Embryonic facial prominence (tissue), 1 donor: ENCODE results near the gene STK16.
A peak's percentile ranks its signal among the peaks of the same experiment; 100 is the strongest.

Source experiments
- DNase-seq: peaks from one replicate; pipeline ENCODE4 v3.0.0-alpha.2; 2016; ENCODE audit errors: extremely low spot score

Gene STK16

GRCh38 chr2:219213486-219214071 is 31.7 kb upstream of the STK16 start:
- DNase-seq, result no peak

- no peak for DNase-seq
Measured at GRCh38 chr2:219214141-219214540, 31.1 kb upstream of the STK16 start.

DNA sequence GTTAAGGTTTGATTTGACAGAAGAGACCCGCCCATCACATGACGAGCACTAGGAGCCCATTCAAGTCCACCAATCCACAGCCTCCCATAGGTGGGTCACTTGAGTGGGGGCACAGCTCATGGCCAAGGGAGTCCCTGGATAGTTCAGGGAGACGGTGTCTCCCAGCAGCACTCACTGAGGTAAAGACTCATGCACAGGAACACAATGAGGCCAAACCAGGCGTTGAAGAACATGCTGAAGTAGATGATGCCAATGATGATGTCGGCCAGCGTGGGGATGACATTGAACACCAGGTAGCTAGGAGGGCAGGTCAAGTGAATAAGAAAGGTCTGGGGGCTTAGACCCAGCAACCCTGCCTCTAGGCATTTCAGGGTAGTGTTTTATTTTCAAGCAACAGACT is 30.5 kb upstream of the STK16 start:
- no peak for DNase-seq

DNA sequence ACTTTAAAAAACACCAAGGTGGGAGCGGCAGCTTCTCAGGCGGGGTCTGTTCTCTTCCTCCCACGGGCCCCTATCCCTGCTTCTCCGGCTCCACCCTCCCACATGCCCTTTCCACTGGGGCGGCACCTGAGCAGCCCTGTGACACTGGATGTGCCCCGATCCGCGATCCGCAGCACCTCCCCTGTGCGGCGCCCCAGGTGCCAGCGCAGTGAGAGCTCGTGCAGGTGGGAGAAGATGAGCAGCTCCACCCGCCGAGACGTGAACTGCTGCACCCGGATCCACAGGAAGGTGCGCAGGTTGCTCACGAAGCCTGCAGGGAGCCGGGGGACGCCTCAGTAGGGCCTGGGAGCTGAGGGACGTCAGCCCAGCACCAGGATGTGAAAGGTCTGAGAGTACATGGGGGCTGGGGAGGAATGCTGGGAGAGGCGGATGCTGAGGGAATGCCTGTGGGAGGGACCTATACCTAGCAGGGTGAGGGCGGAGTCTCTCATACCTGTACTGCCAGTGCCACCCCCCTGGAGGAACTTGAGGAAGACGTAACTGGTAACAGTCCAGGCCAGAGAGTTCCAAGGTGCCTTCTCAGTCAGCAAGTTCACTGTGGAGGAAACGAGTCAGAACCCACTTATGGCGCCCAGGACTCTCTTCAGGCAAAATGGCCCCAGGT is 29.3 kb upstream of the STK16 start:
- DNase-seq, result no peak

DNA sequence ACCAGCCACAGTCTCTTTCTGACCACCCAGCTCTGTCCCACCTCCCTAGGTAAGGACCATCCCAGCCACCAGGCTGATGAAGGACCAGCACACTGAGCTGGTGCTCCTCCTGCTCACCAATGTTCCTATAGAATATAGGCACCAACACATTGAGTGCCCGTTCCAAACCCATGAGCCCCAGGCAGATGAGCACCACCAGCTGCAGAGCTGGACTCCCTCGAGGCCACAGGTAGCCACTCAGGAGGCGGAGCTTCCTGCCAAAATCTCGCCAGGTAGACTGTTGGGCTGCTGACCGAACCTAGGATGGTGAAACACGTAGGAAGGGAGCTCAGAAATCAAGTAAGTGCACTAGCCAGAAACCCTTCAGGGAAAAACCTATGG is 28.8 kb upstream of the STK16 start:
- DNase-seq, result no peak

GRCh38 chr2:219218217-219218731 is 27.0 kb upstream of the STK16 start:
- DNase-seq, result no peak

- DNase-seq, result peak; percentile 91
Measured at GRCh38 chr2:219218732-219219701, 26.3 kb upstream of the STK16 start, which contains the start of gene ABCB6. ABCB6 (minus strand) TSS chr2:219218958; CDS start chr2:219218673, 285 bp downstream.

DNA sequence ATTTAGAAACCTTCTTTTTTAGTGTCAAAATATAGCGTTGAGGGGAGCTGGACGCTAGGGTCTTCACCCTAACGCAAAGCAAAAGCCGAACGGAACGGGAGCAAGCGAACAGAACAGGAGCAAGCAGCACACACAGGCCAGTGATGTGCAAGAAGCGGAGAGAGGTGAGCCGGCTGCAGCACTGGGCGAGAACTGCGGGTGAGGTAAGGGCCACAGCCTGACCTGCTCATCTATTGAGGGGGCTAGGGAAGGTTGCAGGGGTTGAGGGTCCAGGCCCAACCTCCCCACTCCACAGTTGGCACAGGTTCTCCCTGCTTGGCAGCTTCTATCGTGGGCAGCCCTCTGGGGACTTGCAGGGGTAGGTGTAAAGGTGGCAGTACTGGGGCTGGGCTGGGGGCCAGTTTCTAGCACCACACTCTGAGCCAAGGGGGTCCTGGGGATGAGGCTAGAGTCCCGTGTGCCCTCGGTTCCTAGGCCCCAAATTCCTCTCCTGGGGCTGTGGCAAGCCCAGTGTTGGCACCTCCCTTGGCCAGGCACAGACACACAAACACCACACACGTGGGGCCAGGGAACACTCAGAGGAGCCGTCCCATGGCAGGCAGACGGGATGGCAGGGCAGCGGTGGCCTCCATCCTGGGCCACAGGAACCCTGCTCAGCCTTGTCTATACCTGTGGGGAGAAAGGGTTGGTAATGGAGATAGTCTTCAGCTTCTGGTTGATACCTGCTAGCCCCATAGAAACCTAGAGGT is 25.3 kb upstream of the STK16 start:
- no peak for DNase-seq

DNA sequence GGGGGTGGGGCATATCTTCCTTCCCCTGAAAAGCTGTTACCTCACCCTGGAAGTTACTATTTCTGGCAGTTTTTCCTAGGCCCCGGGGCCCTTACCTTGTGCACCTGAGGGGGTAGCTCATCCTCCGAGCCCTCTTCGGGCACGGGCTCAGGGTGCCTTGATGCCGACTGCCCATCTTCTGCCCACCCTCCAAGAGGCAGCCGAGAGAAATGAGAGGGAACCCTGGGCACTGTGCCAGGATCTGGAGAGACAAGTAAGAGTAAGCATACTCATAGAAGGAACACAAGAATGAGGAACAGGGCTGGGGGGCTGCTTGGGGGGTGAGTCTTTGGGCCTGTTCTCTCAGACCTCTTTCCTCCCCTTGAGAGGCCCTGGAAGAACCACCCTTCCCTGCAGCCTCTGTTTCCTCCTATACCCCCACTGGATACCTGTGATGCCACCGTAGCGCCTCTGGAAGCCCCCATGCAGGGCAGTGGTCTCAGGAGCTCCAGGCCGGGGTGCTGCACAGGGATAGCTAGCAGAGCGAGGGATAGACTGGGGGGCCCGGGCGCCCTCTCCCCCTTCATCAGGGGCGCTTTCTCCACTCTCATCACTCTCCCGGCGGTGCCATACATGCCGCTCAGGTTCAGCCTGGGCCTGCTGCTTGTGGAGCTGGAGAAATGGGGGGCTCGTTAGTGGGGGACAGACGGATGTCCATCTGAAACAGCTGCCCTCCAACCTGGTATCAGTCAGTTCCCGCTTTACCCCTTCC is 24.5 kb upstream of the STK16 start:
- no peak for DNase-seq

DNA sequence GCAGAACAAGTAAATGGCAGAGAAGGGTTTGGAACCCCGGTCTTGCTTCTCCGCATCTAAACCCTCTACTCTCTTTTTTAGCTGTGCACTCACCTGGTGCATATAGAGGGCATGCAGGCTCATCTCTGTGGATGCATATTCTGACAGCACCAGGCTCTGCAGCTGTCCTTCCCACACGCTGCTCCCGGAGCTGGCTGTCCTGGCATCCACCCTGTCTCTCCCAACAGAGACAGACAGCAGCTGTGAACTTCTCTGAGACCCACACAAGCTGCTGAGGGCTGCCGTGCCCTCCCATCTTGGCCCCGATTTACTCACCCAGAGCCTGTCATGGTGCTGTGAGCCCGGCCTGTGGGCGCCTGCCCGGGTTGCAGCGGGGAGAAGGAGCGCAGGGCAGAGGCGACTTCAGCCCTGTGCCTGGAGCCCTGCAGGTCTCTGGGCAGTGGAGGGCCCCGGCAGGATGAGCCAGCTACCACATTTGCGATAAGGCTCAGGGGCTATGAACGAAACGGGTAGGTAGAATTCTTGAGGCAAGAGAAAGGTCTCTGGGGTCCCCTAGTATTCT is 23.2 kb upstream of the STK16 start:
- no peak for DNase-seq

- no peak for DNase-seq
Measured at GRCh38 chr2:219223831-219224610, 21.3 kb upstream of the STK16 start.

GRCh38 chr2:219225350-219225749 is 19.9 kb upstream of the STK16 start:
- DNase-seq, result no peak

- no peak for DNase-seq
Measured at GRCh38 chr2:219228041-219228910, 17.0 kb upstream of the STK16 start.

DNA sequence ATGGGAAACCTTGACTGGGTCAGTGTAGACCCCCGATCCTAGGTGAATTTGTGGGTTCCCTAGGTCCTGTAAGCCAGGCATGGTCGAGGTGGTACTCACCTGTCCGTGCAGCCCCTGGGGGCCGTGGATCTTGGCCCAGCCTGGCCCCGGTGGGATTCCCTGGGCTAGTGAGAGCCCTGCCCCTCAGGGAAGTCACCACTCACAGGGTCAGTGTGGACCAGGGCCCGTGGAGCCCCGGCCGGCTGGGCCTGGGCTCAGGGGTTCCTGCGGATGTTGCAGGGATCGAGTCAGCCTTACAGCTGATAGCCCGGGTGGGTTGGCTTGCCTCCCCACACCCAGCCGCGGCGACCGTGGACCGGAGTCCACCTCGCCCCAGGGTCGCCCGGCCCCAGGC is 16.4 kb upstream of the STK16 start:
- no peak for DNase-seq

DNA sequence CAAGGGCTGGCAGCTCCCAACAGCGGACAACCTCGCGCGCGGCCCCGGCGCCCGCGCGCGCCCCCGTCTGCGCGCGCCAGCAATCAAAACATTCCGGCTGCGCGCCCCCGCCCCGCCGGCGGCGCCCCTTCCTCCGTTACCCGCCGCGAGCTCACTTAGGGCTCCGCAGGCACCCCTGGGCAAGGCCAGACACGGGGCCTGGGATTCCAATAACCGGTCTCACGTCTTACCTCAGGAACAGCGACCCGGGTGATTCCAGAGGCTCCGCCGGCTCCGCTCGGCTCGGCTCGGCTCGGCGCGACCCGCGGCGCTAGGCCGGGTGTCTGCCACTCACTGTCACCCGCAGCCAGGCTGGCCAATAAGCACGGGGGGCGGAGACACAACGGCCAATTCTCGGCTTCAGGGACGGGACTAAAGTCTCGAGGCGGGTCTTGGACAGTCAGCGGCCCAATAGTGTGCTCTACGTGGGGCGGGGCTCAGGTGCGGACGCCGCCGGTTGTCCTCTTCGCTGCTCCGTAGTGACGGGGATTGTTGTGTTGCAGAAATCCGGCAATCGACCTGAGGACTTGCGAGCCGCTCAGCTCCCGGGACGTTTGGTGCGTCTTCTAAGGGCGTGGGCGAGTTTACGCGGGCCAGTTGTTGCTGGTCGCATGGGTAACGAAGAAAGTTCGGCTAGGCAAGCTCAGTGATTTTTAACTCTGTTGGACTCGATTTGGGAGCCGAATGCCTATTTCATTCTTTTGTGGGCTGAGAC is 15.8 kb upstream of the STK16 start, which contains the start of the genes ANKZF1 and ATG9A:
Gene ANKZF1 (plus strand): TSS at position 502 of the 754 bp plus-strand sequence. CDS start 452 bp downstream, outside the sequence.
Gene ATG9A (minus strand): TSS at position 332 of the 754 bp plus-strand sequence. CDS start 1,612 bp downstream, outside the sequence.
- peak; percentile 99 for DNase-seq

GRCh38 chr2:219230059-219230540 is 15.2 kb upstream of the STK16 start:
- DNase-seq, result no peak

DNA sequence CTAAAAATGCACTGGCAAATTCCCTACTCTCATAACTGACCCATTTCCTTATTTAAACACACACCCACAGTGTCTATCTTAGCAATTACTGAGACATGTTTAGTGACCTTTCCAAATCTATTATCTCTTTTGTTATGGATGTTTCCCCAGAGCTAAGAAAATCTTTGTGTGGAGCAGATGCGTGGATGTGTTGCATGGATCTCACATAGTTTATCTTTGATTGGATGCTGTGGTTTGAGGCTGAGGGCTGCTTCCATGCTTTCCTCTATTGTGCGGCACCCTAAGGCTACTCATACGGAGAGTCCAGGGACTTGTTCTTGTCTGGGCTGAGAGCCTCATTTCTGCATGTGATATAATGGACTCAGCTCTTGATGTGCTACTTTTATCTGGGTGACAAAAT is 10.9 kb upstream of the STK16 start:
- DNase-seq, result no peak
